GM19351 (cell line): ENCODE measurements around the gene MGMT.

ENCODE experiments used
- ATAC-seq: cut with Tn5 transposase; IDR thresholded peaks from one replicate; pipeline ENCODE4 v1.9.1; 2021; ENCODE audit warnings: mild to moderate bottlenecking, moderate library complexity; ENCODE audit not compliant: unreplicated experiment

The MGMT gene

GRCh38 chr10:129815898-129816655, 349.0 kb downstream of the MGMT start:
- no peak for ATAC-seq

GRCh38 chr10:129816656-129817045, 349.6 kb downstream of the MGMT start:
- ATAC-seq: no peak
